Glutamatergic neuron (in vitro differentiated cells): ENCODE results near the gene RGS13. TPM values are rescaled to one million over a fixed set of nuclear protein-coding genes. Genes with fewer than 3 reads are reported as not detected.

Experiments
- DNase-seq: peaks from one replicate; pipeline ENCODE4 v3.0.0; 2022
- H3K27ac Mint-ChIP-seq: one replicate; pipeline ENCODE4 v1.8.0; 2020; ENCODE audit warnings: mild to moderate bottlenecking, mixed read lengths, inconsistent platforms; ENCODE audit not compliant: unreplicated experiment
- H3K27me3 Mint-ChIP-seq: one replicate; pipeline ENCODE4 v1.8.0; 2020; ENCODE audit warnings: mild to moderate bottlenecking, moderate library complexity, mixed read lengths, inconsistent platforms; ENCODE audit not compliant: unreplicated experiment
- H3K36me3 Mint-ChIP-seq: one replicate; pipeline ENCODE4 v1.8.0; 2020; ENCODE audit warnings: mild to moderate bottlenecking, mixed read lengths, inconsistent platforms; ENCODE audit not compliant: unreplicated experiment
- H3K4me1 Mint-ChIP-seq: one replicate; pipeline ENCODE4 v1.8.0; 2020; ENCODE audit warnings: mild to moderate bottlenecking, low read depth, mixed read lengths, inconsistent platforms; ENCODE audit not compliant: unreplicated experiment
- H3K4me3 Mint-ChIP-seq: one replicate; pipeline ENCODE4 v1.8.0; 2020; ENCODE audit warnings: mild to moderate bottlenecking, mixed read lengths, inconsistent platforms; ENCODE audit not compliant: unreplicated experiment
- H3K9me3 Mint-ChIP-seq: one replicate; pipeline ENCODE4 v1.8.0; 2020; ENCODE audit warnings: mild to moderate bottlenecking, moderate library complexity, mixed read lengths, inconsistent platforms; ENCODE audit not compliant: unreplicated experiment
- CTCF ChIP-seq: fragments of 200-600 bp; sonication (generic); IDR thresholded peaks from one replicate; pipeline ENCODE4 v1.5.0; 2021; ENCODE audit not compliant: partially characterized antibody, unreplicated experiment
- total RNA-seq: library from RNA; stranded (reverse); fragmentation: NEBNext Ultra II Directional; extraction: Animal tissue kit (Norgen Biotek cat#: 25700); gene quantifications from one replicate; pipeline ENCODE4 v1.2.1, GENCODE V29; 2021; ENCODE audit not compliant: unreplicated experiment

The RGS13 gene
- total RNA-seq, 1 donor from 2014 or later: not detected

- TF ChIP-seq CTCF: no peak
- Mint-ChIP-seq H3K4me3 (no peak overlapping the region), H3K27ac (no peak overlapping the region), H3K9me3 (no peaks in the 10 kb centered on the region), H3K36me3 (no peaks in the 10 kb centered on the region), H3K4me1 (no peaks in the 10 kb centered on the region), H3K27me3 (no peaks in the 10 kb centered on the region)
- DNase-seq: no peak
These were observed 42.8 kb upstream of the RGS13 start for GRCh38 chr1:192592981-192593708.

- H3K36me3 Mint-ChIP-seq: no peaks in the 10 kb centered on the region
- no peaks in the 10 kb centered on the region for H3K27me3 Mint-ChIP-seq
- H3K9me3 Mint-ChIP-seq: no peaks in the 10 kb centered on the region
- H3K27ac Mint-ChIP-seq: no peak overlapping the region
- H3K4me3 Mint-ChIP-seq: no peak overlapping the region
- DNase-seq: no peak
- TF ChIP-seq CTCF: no peak
- no peaks in the 10 kb centered on the region for H3K4me1 Mint-ChIP-seq
These were observed 40.6 kb upstream of the RGS13 start for GRCh38 chr1:192595299-192595698.

- DNase-seq: no peak
- Mint-ChIP-seq H3K27me3 (no peaks in the 10 kb centered on the region), H3K36me3 (no peaks in the 10 kb centered on the region), H3K4me1 (no peaks in the 10 kb centered on the region), H3K4me3 (no peak overlapping the region), H3K27ac (no peak overlapping the region), H3K9me3 (no peaks in the 10 kb centered on the region)
- no peak for TF ChIP-seq CTCF
These were observed 37.4 kb upstream of the RGS13 start for GRCh38 chr1:192598589-192598988.

- DNase-seq: no peak
- H3K4me1 Mint-ChIP-seq: no peaks in the 10 kb centered on the region
- H3K9me3 Mint-ChIP-seq: no peaks in the 10 kb centered on the region
- no peak for TF ChIP-seq CTCF
- H3K36me3 Mint-ChIP-seq: no peaks in the 10 kb centered on the region
- H3K4me3 Mint-ChIP-seq: no peak overlapping the region
- H3K27ac Mint-ChIP-seq: no peak overlapping the region
- no peaks in the 10 kb centered on the region for H3K27me3 Mint-ChIP-seq
These were observed 35.7 kb upstream of the RGS13 start for GRCh38 chr1:192600275-192600674.

- H3K36me3 Mint-ChIP-seq: no peaks in the 10 kb centered on the region
- no peaks in the 10 kb centered on the region for H3K9me3 Mint-ChIP-seq
- H3K4me1 Mint-ChIP-seq: no peaks in the 10 kb centered on the region
- DNase-seq: no peak
- no peak for TF ChIP-seq CTCF
- peaks cover 2% of the 10 kb centered on the region for H3K27me3 Mint-ChIP-seq
- H3K27ac Mint-ChIP-seq: no peak overlapping the region
- H3K4me3 Mint-ChIP-seq: no peak overlapping the region
These were observed 34.8 kb upstream of the RGS13 start for GRCh38 chr1:192601143-192601542.
